Smooth muscle cell (in vitro differentiated cells): Measurements from ENCODE around the gene PPIL4. TPM values are rescaled to one million over a fixed set of nuclear protein-coding genes. Genes with fewer than 3 reads are reported as not detected.

ENCODE experiments used
- DNase-seq: peaks from one replicate; lab custom pipeline; 2025; ENCODE audit not compliant: unreplicated experiment; lab: John Stamatoyannopoulos, UW
- H2AFZ ChIP-seq: fragments of 200-600 bp; sonication (generic); 2 replicates; pipeline ENCODE4 v1.6.0; 2016; ENCODE audit warnings: antibody characterized with exemption, low read depth, mild to moderate bottlenecking
- H3F3A ChIP-seq: fragments of 200-600 bp; sonication (generic); 2 replicates; pipeline ENCODE4 v1.6.0; 2017; ENCODE audit warnings: antibody characterized with exemption, low read depth
- H3K27ac ChIP-seq: fragments of 200-600 bp; sonication (generic); 2 replicates; pipeline ENCODE4 v1.5.1; 2016; ENCODE audit warnings: low read depth, mild to moderate bottlenecking
- H3K27me3 ChIP-seq: fragments of 200-600 bp; sonication (generic); 2 replicates; pipeline ENCODE4 v1.6.1; 2016; ENCODE audit warnings: low read depth, mild to moderate bottlenecking
- H3K36me3 ChIP-seq: fragments of 200-600 bp; sonication (generic); 2 replicates; pipeline ENCODE4 v1.5.1; 2016; ENCODE audit warnings: low read depth
- H3K4me1 ChIP-seq: fragments of 200-600 bp; sonication (generic); 2 replicates; pipeline ENCODE4 v1.5.1; 2016; ENCODE audit warnings: low read depth
- H3K4me2 ChIP-seq: fragments of 200-600 bp; sonication (generic); 2 replicates; pipeline ENCODE4 v1.6.0; 2016; ENCODE audit warnings: mild to moderate bottlenecking
- H3K4me3 ChIP-seq: fragments of 200-600 bp; sonication (generic); 2 replicates; pipeline ENCODE4 v1.5.1; 2016; ENCODE audit warnings: mild to moderate bottlenecking
- H3K79me2 ChIP-seq: fragments of 200-600 bp; sonication (generic); 2 replicates; pipeline ENCODE4 v1.6.0; 2016; ENCODE audit warnings: low read depth, mild to moderate bottlenecking
- H3K9ac ChIP-seq: fragments of 200-600 bp; sonication (generic); 2 replicates; pipeline ENCODE4 v1.6.0; 2016; ENCODE audit warnings: low read depth
- H3K9me3 ChIP-seq: fragments of 200-600 bp; sonication (generic); replicated peaks from 2 replicates; pipeline ENCODE4 v1.5.1; 2016; ENCODE audit warnings: low read depth
- H4K20me1 ChIP-seq: fragments of 200-600 bp; sonication (generic); 2 replicates; pipeline ENCODE4 v1.6.0; 2016; ENCODE audit warnings: low read depth
- CTCF ChIP-seq: fragments of 200-600 bp; sonication (generic); IDR thresholded peaks from 2 replicates; pipeline ENCODE4 v1.5.1; 2017; ENCODE audit warnings: borderline replicate concordance, mild to moderate bottlenecking, antibody characterized with exemption; ENCODE audit not compliant: insufficient read depth, poor library complexity, severe bottlenecking
- WGBS: methylation state at CpG from one replicate; pipeline ENCODE4 v1.1.7; 2016; ENCODE audit warnings: low lambda C conversion rate; 5-methylcytosine and 5-hydroxymethylcytosine counted together
- polyA plus RNA-seq: library from polyadenylated mRNA; unstranded; fragments of >200 nt; fragmentation: Nextera tagmentation; extraction: Ambion mirVana; gene quantifications from 2 replicates; pipeline ENCODE4 v1.2.1, GENCODE V29; 2016
- total RNA-seq: library from RNA; depleted of rRNA; stranded (reverse); fragments of >200 nt; gene quantifications from 2 replicates; pipeline ENCODE4 v1.2.3, GENCODE V29; 2014

PPIL4 gene
- total and polyA plus RNA-seq, 2 experiments from 2014 or later, result 30.8 to 64.8 TPM

- TF ChIP-seq CTCF, result no peak
- 99% methylated on average over 3 of the region's 3 CpGs for WGBS
- Histone ChIP-seq H3K4me2 (no peak overlapping the region), H3K9me3 (no peaks in the 10 kb centered on the region), H3K79me2 (no peaks in the 10 kb centered on the region), H4K20me1 (peaks cover 8% of the 10 kb centered on the region), H3K9ac (no peak overlapping the region), H2AFZ (no peak overlapping the region), H3K36me3 (peaks cover 5% of the 10 kb centered on the region), H3K4me1 (no peaks in the 10 kb centered on the region), H3F3A (peaks cover 2% of the 10 kb centered on the region), H3K27ac (no peak overlapping the region), H3K4me3 (no peak overlapping the region), H3K27me3 (no peaks in the 10 kb centered on the region)
- DNase-seq, result no peak
Measured at GRCh38 chr6:149501768-149502167, 44.1 kb downstream of the PPIL4 start.

GRCh38 chr6:149501201-149501600, 44.6 kb downstream of the PPIL4 start:
- Histone ChIP-seq H3K4me1 (no peaks in the 10 kb centered on the region), H2AFZ (no peak overlapping the region), H3K9ac (no peak overlapping the region), H3K27ac (no peak overlapping the region), H3K9me3 (no peaks in the 10 kb centered on the region), H3K4me3 (no peak overlapping the region), H3K36me3 (peaks cover 5% of the 10 kb centered on the region), H3K4me2 (no peak overlapping the region), H4K20me1 (peaks cover 5% of the 10 kb centered on the region), H3K79me2 (no peaks in the 10 kb centered on the region), H3F3A (peaks cover 2% of the 10 kb centered on the region), H3K27me3 (no peaks in the 10 kb centered on the region)
- no peak for TF ChIP-seq CTCF
- 86% methylated on average over 1 of the region's 1 CpG for WGBS
- DNase-seq, result no peak

GRCh38 chr6:149500096-149500495, 45.7 kb downstream of the PPIL4 start:
- no peak for DNase-seq
- Histone ChIP-seq H3K9ac (no peak overlapping the region), H3K36me3 (no peaks in the 10 kb centered on the region), H3K4me3 (no peak overlapping the region), H3K9me3 (no peaks in the 10 kb centered on the region), H3K27me3 (no peaks in the 10 kb centered on the region), H3K27ac (no peak overlapping the region), H3K4me1 (no peaks in the 10 kb centered on the region), H3F3A (peaks cover 2% of the 10 kb centered on the region), H2AFZ (no peak overlapping the region), H4K20me1 (peaks cover 5% of the 10 kb centered on the region), H3K4me2 (no peak overlapping the region), H3K79me2 (no peaks in the 10 kb centered on the region)
- 90% methylated on average over 1 of the region's 1 CpG for WGBS
- no peak for TF ChIP-seq CTCF

- no peaks in the 10 kb centered on the region for H3K36me3 ChIP-seq
- no peak overlapping the region for H3K9ac ChIP-seq
- peak overlapping the region; percentile 45 for H3K27ac ChIP-seq
- peak overlapping the region; percentile 46 for H3K4me2 ChIP-seq
- H3K79me2 ChIP-seq, result no peaks in the 10 kb centered on the region
- no peak overlapping the region for H2AFZ ChIP-seq
- no peaks in the 10 kb centered on the region for H3K4me1 ChIP-seq
- 24% methylated on average over 3 of the region's 3 CpGs for WGBS
- no peak for DNase-seq
- H3K27me3 ChIP-seq, result no peaks in the 10 kb centered on the region
- no peak overlapping the region for H3K4me3 ChIP-seq
- TF ChIP-seq CTCF, result no peak
- H3K9me3 ChIP-seq, result no peaks in the 10 kb centered on the region
- H3F3A ChIP-seq, result peaks cover 2% of the 10 kb centered on the region
- peaks cover 3% of the 10 kb centered on the region for H4K20me1 ChIP-seq
Measured at GRCh38 chr6:149499066-149499465, 46.8 kb downstream of the PPIL4 start.
